ELF-1 (cell line): ENCODE data around the gene CDKL4.
A peak's percentile ranks its signal among the peaks of the same experiment; 100 is the strongest.
"Not testable (repeated sequence)": the region's sequence is repeated elsewhere in the genome, so short reads cannot be mapped to it uniquely, and the experiment has no call there.

Experiments
- DNase-seq: peaks from one replicate; pipeline ENCODE4 v3.0.0-alpha.2; 2016; ENCODE audit warnings: low read depth, low spot score

The CDKL4 gene

DNA sequence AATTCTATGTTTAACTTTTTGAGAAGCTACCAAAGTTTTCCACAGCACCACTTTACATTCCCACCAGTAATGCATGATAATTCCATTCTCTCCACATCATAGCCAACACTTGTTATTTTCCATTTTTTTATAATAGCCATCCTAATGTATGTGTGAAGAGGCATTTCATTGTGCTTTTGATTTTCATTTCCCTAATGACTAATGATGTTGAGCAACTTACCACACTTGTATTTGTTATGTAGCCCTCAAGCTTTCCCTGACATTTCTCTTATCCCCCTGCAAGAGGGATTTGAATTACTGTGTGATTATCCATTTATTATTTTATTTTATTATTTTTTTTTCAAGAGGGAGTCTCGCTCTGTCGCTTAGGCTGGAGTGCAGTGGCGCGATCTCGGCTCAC is 99.4 kb downstream of the CDKL4 start:
- DNase-seq: no peak

DNA sequence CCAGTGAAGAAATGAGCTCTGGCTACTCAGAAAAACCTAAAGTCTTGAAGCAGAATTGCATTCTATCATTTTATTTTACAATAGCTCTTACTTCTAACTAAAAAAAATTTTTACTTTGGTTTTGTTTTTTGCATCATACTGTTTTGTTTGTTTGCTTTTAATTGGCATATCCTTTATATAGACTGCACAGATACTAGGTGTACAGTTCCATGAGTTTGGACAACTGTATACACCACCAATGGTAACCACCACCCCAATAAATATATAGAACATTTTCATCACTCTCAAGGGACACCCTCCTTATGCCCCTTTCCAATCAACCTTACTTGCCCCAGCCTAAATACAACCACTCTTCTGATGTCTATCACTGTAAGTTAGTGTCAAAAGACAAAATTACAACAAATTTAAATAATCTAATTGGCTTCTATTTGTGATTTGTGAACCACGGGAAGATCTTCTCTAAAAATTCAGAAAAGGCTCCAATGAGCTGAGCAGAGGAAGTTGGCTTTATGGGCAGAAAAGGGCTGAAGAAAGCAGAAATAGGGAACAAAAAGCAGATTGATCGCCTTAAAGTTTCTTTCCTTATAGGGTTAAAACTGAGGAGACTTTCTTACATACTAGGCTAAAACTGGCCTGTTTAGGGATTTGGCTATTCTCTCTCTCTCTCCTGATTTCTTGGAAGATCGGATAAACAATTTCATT is 100.7 kb downstream of the CDKL4 start:
- no peak for DNase-seq

- DNase-seq: peak; percentile 38
These were observed 102.2 kb downstream of the CDKL4 start for GRCh38 chr2:39141334-39142271.

DNA sequence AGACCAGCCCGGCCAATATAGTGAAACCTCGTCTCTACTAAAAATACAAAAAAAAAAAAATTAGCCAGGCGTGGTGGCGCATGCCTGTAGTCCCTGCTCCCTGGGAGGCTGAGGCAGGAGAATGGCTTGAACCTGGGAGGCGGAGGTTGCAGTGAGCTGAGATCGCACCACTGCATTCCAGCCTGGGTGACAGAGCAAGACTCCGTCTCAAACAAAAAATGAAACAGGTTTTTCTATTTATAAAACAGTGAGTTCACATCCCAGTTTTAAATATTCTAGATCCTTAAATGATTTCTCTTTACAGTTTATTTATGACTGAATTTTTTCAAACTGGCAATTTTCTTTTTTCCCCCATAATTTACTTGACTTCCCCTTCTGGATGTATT is 102.8 kb downstream of the CDKL4 start:
- DNase-seq: not testable (repeated sequence)

DNA sequence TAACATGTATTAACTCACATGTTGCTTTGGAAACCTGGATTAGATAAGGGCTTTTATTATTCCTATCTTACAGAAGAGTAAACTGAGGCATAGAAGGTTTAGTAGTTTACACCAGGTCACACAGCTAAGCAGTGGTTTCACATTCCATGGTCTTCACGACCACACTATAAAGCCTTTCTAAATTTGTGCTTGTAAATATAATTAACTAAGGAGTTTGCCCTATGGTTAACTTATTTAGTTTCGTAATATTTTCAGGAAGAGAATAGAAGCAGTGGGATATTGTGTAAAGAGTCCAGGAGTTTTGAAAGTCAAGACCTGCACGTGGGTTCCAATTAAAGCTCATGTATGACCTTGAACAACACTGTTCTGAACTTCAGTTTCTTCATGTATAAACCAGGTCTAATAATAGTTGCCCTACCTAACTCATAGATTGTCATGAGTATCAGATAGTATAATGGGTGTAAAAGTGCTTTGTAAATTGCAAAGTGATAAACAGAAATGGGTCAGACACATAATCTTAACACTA is 103.4 kb downstream of the CDKL4 start:
- no peak for DNase-seq

GRCh38 chr2:39139511-39140237 is 104.1 kb downstream of the CDKL4 start:
- DNase-seq: no peak

- DNase-seq: no peak
These were observed 104.9 kb downstream of the CDKL4 start for GRCh38 chr2:39138837-39139211.

DNA sequence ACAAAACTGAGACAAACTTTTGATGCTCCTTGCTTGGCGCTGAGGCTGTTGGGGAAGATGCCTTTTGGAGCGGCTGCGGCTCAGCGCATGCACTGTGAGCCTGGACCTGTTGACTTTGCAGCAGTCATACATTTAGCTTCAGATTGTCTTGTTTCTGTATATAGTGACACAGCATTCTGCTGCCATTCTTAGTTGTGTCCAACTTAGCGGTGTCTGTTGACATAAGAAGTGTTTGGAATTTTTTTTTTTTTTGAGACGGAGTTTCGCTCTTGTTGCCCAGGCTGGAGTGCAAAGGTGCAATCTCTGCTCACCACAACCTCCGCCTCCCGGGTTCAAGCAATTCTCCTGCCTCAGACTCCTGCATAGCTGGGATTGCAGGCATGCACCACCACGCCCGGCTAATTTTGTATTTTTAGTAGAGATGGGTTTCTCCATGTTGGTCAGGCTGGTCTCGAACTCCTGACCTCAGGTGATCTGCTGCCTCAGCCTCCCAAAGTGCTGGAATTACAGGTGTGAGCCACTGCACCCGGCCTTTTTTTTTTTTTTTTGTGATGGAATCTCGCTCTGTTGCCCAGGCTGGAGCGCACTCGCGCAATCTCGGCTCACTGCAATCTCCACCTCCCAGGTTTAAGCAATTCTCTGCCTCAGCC is 105.5 kb downstream of the CDKL4 start:
- not testable (repeated sequence) for DNase-seq

- DNase-seq: no peak
These were observed 107.0 kb downstream of the CDKL4 start for GRCh38 chr2:39136799-39137198.

DNA sequence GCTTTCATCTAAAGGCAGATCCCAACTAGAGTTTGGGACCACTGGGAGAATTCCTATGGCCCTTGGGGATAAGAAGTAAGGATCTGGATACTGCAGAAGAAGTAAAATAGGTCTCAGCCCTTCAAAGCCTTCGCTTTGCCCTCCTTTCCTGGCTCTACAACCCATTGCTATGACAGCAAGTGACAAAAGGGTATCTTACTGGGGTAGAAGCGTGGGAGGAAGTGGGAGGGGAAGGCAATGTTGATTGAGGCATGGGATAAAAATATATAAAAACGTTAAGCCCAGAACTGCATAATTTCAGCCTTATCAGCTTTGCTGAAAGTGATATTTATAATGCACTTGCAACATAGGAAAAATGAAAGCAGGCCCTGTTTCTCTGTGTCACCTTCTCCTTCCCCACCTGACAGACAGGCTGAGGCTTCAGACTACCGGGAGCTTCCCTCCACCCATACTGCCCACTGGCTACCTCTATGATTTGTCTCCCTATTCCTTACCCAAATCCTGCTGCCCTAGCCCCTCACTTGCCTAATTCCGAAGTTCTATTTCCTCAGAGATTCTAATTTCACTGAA is 108.0 kb downstream of the CDKL4 start:
- no peak for DNase-seq

- DNase-seq: no peak
These were observed 110.4 kb downstream of the CDKL4 start for GRCh38 chr2:39133215-39133851.

- DNase-seq: no peak
These were observed 114.8 kb downstream of the CDKL4 start for GRCh38 chr2:39128919-39129391.

DNA sequence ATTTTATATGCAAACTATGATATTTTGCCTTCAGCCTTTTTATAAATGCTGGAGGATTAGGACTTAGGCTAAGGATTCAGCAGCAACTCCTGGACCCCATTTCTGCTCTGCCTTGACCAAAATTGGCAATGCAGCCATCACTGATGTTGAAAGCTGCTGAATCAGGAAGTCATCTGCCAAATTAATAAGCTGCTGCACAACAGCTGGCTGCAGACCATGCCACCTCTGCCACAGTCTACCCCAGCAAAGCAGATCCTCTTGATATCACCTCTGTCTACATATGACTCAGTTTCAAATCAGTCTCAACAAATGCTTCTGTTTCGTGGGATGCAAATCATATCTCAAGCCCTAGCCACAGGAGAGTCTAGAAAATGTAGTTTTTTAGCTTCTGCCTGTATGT is 115.8 kb downstream of the CDKL4 start:
- no peak for DNase-seq
